Naive thymus-derived CD4-positive, alpha-beta T cell (primary cell): ENCODE data around the gene CLNK. TPM values are rescaled to one million over a fixed set of nuclear protein-coding genes. Genes with fewer than 3 reads are reported as not detected.

Experiments
- polyA plus RNA-seq, 2 donors: library from polyadenylated mRNA; unstranded; fragments of 300-500 nt; fragmentation: Illumina TruSeq; gene quantifications; one replicate each; pipeline ENCODE4 v1.2.3, GENCODE V29; 2021
- total RNA-seq, 6 experiments: library from RNA in 5 of 6; stranded (reverse) in 5 of 6; gene quantifications; 1 replicate in 5 of 6; 2 replicates in 1 of 6; pipeline ENCODE4 v1.2.3 and lab custom pipeline; 2021 to 2026

CLNK gene
- total and polyA plus RNA-seq, 7 experiments from 2014 or later: 0.13 to 0.66 (median 0.22) TPM; not detected in 4

Other genes starting within 250 kb of the CLNK start
- gene ZNF518B, start 227.3 kb downstream of the CLNK start, total RNA-seq: 10 to 100 TPM; 27.3 to 53.0 (median 30.3) TPM
- gene ZNF518B, start 227.3 kb downstream of the CLNK start, polyA plus RNA-seq: 10 to 100 TPM; 13.4 to 23.2 TPM